GM21825 (cell line): ENCODE results near the gene PARVG.

ENCODE experiments used
- ATAC-seq: cut with Tn5 transposase; IDR thresholded peaks from one replicate; pipeline ENCODE4 v1.9.1; 2021; ENCODE audit warnings: mild to moderate bottlenecking, moderate library complexity; ENCODE audit not compliant: unreplicated experiment

PARVG gene

DNA sequence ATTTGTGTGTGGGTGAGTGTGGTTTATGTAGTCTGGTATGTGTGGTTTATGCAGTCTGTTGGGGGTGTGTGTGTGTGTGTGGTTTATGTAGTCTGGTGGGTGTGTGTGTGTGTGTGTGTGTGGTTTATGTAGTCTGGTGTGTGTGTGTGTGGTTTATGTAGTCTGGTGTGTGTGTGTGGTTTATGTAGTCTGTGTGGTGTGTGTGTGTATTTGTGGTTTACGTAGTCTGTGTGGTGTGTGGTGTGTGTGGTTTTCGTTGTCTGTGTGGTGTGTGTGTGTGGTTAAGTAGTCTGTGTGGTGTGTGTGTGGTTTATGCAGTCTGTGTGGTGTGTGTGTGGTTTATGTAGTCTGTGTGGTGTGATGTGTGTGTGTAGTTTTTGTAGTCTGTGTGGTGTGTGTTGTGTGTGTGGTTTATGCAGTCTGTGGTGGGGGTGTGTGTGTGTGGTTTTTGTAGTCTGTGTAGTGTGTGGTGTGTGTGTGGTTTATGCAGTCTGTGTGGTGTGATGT is 26.2 kb upstream of the PARVG start:
- ATAC-seq, result no peak

DNA sequence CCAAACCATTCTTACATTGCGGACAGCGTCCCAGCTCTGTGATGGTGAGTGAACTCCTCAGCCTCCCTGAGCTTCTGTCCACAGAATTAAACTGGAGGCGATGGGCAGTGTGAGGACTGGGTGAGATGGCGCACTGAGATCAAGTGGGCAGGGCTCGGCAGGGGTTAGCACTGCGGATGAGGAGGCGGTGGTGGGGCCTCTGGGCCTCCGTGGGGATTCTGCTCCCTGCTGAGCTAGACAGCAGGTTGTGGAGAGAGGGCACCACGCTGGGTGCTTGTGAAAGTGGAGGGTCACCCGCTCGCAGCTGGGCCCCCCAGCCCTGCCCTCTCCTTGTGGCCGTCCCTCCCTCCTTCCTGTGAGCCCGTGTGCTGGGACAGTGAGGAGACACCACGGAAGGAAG is 25.6 kb upstream of the PARVG start:
- ATAC-seq, result no peak

DNA sequence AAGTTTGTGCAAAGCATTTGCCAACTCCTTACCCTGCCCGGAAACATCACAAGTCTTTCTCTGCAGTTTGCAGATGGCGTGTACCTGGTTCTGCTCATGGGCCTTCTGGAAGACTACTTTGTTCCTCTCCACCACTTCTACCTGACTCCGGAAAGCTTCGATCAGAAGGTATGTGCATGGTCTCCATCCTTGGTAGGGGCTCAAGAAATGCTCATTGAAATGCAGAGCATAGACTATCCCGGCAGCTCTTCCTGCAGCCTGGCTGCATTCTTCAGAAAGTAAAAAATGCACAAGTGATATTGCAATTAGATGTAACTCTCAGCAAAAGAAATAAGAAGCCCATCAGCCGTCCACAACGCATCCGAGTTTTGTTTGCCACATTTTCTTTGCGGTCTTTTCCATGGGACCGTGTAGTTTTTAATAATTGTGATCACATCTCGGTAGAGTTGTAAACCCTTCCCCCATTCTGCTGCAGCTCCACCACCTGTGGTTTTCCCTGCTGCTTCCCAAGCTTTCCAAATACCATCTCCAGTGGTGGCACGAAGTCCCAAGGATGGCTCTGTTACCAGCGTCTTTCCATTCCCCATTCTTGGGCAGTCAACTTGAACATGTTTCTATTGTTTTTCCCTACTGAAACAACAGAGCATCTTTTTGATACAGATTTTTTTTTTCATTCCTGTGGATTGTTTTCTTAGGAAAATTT is 22.7 kb upstream of the PARVG start:
- ATAC-seq, result no peak

DNA sequence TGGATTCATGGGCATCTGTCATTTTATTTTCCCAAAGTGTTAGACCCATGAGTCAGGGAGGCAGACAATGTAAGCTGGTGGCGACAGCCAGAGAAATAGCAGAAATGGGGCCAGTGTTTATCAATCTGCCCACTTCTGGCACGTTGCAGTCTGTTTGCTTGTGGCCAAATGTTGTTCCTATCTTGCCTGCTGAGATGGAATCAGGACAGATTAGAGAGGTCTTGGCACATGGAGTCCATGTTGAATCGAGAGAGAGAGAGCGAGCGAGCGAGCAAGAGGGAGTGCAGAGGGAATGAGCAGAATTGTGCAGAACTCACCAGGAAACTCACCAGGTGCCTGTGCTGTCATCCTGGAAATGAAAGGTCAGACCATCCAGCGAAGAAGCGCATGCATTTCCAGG is 21.9 kb upstream of the PARVG start:
- ATAC-seq, result no peak

DNA sequence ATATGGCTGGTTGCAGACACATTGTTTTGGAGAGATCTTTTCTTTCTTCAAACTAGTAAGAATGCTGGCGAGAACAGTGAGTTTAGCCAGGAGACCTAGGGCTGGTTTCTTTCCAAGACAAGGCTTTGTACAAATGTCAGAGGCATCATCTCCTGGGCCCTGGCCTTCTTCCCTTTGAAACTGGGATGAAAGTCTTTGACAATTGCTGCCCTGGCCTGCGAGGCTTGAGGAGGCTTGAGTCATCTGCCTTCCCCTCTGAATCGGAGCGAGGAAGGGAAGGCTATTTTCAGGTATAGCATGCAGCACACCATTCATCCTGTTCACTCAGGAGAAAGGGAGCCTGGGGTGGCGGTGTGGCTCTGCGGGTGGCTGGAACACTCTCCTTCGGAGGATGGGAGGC is 21.5 kb upstream of the PARVG start:
- no peak for ATAC-seq

DNA sequence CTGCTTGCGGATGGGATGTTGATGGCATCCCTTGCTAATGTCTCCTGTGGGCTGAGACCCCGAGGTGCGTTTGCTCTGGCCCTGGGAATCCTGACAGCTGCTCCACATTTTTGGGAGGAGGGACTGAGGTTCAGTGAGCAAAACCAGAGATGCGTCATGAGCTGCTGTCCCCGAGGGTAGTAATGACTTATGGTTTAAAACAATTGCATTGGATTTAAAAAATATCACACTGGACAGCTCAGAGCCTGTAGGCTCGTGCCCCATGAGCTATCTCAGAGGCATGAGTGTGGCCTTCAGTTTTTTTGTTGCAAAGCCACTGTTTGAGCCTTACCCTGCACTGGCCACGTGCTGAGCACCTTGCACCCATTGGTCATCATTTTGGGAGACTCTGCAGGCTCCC is 20.9 kb upstream of the PARVG start:
- ATAC-seq, result no peak

DNA sequence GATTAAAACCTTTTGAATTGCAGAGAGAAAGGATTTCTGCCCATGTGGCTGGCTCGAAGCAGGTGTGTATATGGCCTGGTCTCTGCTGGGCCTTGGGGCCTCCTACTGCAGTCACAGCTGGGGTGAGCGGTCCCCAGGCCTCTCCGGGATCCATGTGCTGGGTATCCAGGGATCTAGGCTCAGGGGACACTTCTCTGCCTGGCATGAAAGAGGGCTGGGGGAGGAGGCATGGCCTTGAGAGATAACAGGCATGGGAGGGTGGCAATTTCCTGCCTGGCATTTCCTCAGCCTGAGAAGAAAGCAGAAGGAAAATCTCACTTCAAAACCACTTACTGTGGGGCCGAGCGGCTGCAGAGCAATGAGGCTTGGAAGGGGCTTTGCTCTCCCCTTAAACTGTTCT is 20.3 kb upstream of the PARVG start:
- ATAC-seq, result no peak

DNA sequence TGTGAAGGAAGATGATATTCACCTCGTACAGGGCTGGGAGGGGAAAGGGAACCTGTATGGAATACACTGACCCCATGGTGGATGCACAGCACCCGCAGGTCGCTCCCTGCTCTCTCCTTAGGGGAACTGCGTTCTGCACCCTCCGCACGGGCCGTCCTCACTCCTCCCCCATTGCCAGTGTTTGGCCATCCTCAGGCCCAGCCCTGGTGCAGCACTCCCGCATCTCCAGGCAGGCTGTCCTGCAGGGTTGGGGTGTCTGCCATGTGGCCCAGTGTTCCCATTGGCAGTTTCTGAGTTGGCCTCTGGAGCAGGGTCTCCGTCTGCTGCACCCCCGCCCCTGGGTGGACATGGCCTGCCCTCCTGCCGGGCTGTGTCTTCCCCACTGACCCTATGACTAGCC is 19.1 kb upstream of the PARVG start:
- no peak for ATAC-seq

DNA sequence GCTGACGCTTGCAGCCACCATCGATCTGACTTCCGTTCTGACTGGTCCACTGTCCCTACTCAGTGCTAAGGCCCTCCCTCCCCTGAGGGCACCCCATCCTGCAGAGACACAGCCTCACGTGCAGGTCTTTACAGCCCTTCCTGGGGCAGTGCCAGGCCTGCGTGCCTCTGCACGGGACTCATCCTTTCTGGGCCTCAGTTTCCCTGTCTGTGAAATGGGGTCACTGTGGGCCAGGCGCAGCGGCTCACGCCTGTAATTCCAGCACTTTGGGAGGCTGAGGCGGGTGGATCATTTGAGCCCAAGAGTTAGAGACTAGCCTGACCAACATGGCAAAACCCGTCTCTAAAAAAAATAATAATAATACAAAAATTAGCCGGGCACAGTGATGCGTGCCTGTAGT is 17.8 kb upstream of the PARVG start:
- no peak for ATAC-seq

DNA sequence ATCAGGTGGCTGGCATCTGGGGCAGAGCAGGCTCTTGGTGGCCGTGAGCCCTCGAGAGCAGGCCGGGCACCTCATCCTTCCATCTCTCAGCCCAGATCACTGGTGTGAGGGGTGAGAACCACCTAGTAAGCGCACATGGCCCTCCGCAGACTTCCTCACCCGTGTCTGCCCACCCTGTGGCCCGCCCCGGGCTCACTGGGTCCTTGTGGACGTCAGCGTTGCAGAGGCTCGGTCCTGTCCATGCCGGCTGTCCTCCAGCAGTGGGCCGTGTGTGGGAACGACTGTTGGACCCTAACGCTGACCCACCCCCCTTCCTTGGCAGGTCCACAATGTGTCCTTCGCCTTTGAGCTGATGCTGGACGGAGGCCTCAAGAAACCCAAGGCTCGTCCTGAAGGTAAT is 17.2 kb upstream of the PARVG start:
- ATAC-seq, result no peak

DNA sequence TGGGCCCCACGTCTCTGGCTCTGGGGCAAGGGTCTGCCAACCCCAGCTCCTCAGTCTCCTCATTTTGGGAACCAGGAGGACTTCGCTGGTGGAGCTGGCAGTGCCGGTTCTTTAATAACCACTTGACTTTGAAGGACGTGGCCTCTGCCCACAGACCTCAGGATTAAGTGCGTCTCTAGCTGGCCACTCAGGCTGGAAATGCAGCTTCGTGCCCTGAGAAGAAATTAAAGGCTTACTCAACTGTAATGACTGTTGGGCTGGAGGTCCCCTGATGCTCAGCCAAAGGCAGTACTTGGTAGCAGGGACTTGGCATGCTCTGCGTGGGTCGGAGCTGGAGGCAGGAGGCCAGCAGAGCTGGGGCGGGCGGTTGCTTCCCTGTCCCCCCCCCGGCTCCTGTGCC is 16.7 kb upstream of the PARVG start:
- no peak for ATAC-seq

DNA sequence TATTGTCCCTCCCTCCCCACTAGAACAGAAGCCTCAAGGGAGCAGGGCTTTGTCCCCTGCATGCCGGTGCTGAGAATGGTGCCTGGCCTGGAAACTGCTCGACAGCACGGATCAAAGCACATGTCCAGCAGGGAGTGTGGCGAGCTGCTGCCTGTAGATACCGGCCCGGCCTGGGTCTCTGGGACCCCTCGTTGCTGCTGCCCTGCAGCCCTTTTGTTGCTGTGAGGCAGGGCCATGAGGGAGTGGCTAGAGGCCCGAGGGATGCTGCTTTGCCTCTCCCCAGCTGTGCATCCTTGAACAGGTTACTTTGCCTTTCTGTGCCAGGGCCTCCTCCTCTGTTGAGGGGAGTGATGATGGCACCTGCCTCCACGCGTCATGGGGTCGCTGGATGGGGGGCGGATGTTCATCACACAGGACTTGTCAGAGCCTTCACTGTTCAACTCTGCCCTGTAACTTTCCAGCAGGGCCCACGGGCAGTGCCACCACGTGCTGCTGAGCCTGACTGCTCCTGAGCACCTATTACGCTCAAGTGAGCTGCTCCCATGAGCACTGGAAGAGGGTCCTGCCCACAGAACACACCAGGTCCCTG is 15.3 kb upstream of the PARVG start:
- ATAC-seq, result no peak

DNA sequence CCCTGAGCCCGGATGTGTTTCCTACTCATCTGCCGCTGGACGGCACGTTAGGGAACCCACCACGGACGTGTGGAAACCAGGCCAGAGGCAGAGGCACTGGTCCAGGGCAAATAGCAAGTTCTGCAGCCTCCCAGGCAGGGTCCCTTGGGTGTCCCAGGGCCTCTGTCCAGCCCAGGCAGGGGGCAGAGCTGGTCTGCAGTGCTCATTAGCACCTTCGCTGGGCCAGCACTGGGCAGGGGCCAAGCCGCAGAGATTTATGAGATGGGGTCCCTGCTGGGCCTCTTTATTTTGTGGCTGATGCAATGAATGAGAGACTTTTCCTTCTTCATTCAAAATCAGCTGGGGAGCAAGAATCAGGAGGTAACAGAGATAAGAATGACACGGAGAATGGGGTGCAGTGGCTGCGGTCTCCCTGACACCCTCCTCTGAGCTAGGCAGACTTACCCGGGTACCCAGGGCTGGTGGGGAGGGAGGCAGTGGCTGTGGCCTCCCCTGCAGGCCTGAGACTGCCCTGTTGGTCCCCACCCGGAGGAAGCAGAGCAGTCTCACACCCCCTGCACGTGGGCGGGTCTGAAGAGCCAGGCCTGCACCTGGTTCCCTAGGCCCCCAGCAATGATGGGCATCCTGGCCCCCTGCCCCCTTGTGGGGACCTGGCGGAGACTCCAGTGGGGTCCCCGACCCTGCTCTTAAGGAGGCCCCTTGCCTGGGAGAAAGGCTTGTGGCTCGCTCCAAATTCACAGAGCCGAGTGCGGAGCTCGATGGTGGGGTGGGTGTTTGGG is 14.0 kb upstream of the PARVG start:
- ATAC-seq, result no peak

DNA sequence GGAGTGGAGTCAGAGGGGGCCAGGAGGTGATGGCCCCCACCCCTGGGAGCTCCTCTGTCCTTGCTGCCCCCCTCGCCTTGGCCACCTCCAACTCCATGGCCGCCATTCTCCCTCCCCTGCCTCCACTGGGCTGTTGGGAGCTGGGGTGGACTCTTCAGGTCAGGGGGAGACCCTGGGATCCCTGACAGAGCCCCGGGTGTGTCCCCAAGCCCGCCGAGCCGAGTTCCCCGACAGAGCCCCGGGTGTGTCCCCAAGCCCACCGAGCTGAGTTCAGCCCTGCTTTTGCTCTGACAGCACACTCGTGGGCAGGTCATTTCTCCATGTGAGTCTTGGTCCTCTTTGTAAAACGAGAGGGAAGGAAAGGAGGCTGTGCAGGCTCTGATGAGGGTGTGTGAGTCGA is 13.2 kb upstream of the PARVG start:
- ATAC-seq, result no peak

DNA sequence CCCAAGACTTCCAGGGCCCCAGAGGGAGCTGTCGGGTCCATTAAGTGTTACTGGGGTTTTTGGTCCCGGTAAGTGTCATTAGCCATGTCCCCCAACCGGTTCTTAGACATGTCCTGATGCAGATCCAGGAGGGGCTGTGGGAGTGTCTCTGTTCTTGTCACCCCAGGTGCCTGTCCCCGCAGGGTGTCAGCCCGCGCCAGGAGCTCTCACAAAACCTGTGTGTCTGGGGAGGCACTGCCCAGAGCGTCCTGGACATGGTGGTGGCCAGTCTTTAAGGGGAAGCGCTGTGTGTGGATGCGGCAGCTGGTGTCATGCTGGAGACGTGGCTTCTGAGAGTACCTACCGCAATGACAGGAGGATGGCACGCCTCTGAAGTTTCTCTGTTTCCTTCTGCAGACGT is 12.5 kb upstream of the PARVG start:
- no peak for ATAC-seq

DNA sequence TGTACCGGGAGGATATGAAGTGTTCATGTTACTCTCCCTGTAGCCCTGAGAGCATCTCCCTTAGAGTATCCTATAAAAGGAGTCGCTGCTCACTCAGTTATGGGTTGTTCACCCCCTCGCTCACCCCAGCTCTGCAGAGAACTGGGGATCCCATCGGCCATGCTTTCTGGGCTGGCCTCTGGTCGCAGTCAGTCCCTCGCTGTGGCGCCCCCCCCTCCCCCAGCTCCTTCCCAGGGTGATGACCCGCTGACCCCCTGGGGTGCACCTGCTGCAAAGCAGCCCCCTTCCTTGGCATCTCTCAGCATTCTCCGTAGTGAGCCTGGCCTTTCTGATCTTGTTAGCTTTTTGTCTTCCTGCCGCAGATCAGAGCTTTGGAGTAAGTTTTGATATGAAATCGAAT is 10.3 kb upstream of the PARVG start:
- no peak for ATAC-seq

DNA sequence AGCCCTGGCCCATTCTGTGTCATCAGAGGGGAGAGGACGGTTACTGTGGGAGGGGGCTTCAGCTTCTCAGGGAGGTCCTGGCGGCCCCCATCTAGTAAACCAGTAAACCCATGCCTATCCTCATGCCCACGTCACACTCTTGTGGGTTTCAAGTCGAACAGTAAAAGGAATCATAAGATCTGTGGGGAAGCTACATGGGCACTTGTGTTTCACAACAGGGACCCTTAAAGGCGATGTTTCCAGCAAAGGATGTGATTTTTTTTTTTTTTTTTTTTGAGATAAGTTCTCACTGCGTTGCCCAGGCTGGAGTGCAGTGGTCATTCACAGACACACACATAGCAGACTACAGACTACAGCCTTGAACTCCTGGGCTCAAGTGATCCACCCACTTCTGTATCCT is 9.2 kb upstream of the PARVG start:
- no peak for ATAC-seq

DNA sequence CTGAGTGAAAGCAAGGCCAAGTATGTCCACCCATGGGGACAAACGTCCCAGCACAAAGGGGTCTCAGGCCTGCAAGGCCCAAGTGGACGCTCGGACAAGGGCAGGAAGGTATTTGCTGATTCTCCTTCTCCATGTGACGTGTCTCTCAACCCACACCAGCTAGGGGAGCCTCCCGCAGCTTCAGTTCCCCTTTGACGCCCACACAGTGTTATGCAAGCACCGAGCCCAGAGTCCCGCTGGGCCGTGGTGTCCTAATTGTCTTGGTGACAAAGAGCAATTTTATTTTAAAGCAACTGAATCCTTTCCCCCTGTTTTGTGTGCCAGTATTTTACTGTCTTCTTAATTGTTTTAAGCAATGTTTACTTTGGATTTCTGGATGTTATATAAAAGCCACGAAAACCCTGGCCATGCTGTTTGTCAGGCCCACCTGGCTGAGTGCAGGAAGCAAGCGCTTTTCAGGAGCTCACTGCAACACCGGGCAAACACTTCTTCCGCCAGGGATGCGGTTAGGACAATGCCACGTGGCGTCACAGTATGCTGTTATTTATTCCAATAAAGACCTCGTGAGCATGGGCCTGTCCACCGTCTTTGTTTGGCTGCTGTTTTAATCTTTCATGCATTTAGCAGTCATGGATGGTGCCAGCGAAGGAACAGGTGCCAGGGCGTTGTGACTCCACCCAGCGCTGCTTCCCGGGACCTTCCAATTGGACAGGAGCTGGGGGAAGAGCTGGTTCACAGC is 8.2 kb upstream of the PARVG start:
- peak; percentile 49 for ATAC-seq

DNA sequence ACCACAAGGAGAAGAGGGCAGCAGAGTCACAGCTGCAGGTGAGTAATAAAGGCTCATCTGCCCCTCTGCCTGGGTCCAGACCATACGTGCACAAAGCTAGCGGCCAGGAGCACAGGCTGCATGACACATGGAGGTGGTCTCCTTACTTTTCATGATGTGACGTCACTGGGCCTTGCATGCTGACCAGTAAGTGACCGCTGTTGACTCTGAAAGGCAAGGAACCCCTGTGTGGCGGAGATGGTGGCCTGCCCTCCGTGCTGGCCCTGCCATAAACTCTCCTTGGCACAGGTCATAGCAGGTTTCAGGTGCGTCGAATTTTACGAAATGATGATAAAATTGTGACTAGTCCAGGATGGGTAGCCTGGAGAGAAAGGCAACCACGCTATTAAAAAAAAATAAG is 7.6 kb upstream of the PARVG start:
- ATAC-seq, result no peak

DNA sequence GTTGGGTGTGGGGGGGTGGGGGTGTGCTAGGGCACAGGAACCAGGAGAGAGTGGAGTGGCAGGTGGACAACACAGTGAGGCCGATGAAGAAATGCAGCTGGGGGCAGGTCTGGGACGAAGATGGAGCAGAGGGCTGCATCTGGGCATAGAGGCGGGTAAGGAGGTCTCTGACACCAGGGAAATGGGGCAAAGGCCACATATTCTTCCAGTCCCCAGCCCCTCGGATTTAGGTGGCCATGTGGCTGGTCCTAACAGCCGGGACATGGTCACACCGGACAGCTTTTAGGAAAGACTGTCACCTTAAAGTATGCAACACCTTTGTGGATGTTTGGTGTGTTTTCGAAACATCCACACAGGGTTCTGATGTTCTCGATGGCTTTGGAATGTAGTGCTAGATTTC is 5.0 kb upstream of the PARVG start:
- no peak for ATAC-seq

DNA sequence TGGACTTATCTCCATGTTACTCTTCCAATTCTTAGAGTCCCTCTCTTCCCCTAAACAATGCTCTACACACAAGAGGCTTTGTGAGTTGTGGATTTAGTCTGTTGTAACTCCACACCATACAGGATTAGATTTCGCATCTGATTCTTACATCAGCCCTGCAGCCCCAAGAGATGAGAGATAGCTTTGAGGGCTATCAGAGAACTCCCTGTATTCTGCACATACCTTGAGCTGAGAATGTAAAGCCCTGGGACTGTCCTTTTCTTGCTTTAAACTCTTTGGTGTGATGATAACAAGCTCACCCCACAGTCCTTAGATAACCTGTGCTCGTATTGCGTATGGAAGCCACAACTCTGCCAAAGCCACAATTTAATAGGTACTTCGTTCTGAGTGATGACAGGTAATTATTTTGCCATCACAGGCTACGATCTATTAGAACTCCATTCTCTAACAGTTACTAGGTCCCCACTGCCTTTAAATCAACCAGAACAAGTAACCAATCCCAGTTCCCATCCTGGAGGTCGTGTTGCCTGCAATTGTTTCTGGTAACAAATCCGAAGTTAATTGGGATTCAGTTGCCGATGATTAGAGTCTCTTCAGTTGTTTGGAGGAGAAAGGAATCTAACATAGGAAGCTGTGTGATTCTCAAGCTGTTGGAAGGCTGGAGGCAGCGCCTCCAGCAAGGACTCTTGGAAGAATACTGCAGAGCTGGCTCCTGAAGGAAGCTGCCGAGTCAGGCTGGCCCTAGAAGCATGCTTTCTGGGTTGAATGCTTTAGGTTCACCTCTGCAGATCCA is 1.3 kb upstream of the PARVG start:
- no peak for ATAC-seq
